ENCODE data around the gene DHX16.
"Not testable (repeated sequence)": the region's sequence is repeated elsewhere in the genome, so short reads cannot be mapped to it uniquely, and the experiment has no call there.

The DHX16 gene

DNA sequence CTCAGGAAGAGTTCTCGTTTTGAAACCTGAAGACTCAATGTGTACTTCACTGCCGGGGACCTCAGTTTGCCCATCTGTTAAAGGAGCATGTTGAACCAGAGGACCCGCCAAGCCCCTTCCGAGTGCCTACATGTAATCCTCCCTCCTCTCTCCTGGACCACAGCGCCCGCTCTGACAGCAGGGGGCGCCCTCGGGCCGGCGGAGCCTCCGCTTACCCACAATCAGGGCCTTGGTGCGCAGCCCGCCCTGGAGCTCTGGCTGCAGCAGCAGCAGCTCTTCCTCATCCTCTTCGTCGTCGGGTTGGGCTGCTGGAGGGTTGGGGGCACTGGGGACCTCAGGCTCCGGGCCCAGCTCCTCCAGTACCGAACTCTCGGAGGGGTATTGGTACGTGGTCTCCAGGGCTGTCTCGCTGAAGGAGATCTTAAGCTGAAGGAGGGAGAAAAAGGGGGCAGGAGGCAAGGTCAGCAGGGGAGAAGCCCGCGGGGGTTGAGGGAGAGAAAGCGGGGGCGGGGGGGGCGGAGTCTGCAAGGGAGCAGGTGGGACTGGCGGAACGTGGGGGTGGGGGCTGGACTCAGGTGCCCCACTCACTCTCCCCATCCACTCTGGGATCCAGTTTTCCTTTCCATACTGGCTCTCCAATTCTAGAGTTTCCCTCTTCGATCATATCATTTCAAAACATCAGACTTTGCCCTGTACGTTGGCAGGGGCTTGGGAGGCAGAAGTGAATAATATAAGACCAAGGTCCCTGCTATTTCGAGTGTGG, 6.3 kb upstream of the DHX16 start:
- DNase-seq (ENCODE audit: low spot score): peak; percentile 75

DNA sequence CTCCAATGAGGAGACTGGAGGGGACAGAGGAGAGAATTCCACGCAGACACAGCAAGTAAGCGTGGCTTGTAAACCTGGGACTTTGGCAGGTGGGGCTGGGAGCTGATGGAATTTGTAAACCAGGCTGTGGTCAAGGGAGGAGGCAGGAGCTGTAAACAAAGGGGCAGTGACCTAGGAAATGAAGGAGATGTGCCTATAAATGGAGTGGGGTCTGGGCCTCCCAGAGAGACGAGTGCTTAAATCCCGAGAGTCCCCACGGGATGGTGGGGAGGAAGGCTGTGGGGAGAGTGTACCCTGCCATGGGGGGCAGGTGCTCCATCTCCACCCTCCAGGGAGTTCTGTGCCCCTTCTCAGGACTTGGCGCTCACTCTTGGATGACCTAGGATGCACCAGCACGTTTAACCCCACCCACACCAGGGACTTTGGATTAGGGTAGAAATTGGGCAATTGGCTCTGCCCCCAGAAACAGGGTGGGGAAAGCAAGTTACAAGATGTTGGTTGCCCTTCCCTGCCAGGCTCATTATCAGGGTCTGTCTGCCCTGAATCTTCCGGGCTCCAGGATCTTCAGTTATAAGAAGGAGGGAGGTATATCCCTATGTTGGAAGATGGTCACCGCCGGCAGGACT, 4.0 kb upstream of the DHX16 start:
- DNase-seq (ENCODE audit: low spot score): no peak

DNA sequence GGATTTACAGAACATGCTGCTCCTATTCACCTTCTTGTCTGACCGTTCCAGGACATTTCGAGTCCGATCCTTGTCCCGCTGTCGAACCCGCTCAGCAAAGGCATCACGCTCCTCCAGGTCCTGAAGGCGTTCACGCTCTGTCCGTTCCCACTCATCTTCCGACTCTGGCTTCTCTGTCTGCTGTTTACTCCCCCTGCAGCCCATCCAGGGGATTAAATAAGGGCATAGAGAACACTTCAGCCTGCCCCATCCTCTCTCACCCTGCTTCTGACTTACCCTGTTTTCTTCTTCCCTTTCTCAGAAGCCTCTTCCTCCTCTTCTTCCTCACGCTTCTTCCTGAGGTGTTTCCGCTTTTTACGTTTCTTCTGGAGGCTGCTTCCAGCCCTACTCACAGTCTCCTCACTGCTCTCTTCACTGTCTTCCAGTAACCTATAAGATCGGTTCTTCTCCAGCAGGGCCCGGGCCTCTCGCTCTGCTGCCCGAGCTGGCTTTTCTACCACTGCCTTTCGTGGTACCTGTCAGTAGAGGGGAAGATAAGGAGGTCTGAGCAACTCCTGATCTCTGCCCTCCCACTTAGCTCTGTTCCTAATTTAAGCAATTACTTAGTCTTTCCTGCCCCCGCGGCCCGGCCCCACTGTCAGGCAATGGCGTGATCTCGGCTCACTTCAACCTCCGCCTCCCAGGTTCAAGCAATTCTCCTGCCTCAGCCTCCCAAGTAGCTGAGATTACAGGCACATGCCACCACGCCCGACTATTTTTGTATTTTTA, 1.9 kb downstream of the DHX16 start:
- no peak for DNase-seq (ENCODE audit: low spot score)

DNA sequence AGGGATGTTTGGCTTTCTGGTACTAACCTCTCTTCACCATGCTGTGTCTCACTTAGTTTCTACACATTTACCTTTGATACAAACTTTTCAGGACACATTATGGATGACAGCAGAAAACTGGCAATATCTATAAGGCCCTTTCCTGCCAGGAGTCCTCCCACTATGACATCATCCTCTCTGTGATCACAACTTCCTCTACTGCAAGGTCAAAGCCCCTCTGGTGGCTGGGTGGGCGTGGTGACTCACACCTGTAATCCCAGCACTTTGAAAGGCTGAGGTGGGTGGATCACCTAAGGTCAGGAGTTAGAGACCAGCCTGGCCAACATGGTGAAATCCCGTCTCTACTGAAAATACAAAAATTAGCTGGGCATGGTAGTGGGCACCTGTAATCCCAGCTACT, 6.5 kb downstream of the DHX16 start:
- not testable (repeated sequence) for DNase-seq (ENCODE audit: low spot score)

DNA sequence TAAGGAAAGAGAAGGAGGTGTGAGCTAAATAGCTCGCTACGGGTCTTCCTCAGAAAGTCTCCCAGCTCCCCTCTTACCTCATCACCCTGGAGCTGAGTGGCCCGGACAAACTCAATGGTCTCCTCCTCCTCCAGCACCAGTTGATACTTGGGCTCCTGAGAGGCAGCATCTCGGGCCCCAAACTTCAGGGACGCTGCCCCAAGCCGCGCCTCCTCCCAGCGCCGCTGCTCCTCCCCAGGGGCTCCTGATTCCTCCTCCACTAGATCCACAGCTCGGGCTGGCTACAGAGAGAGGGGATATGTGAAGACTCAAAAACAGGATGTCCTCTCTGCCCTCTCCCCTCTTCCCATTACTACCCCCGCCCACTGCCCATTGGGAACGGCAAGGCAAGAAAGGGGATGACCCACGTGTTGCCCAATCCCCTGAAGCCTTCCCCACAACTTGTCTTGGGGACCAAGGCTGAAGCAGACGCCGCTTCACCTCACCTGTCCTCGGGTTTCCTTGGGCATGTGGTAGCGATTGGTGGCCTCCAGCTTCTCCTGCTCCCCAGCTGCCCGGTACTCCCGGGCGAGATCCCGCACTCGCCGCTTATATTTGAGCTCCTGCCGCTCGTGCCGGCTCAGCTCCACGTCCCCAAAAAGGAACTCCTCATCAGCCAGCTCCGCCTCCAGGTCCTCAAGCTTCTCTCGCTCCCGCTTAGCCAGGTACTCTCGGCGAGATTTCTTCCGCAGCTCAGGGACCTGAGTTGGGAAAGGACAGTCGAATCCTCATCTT, 7.6 kb downstream of the DHX16 start:
- no peak for DNase-seq (ENCODE audit: low spot score)

DNA sequence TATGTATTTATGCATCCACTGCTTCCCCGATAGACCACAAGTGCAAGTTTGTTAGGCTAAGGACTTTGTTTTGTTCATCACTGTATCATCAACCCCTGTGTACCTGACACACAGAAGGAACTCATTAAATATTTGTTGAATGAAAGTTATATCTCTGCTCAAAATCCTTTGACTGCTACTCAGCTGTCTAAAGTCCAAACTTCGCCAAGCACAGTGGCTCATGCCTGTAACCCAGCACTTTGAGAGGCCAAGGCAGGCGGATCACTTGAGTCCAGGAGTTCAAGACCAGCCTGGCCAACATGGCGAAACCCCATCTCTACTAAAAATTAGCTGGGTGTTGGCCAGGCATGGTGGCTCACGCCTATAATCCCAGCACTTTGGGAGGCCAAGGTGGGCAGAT, 14.9 kb downstream of the DHX16 start:
- not testable (repeated sequence) for DNase-seq (ENCODE audit: low spot score)

DNA sequence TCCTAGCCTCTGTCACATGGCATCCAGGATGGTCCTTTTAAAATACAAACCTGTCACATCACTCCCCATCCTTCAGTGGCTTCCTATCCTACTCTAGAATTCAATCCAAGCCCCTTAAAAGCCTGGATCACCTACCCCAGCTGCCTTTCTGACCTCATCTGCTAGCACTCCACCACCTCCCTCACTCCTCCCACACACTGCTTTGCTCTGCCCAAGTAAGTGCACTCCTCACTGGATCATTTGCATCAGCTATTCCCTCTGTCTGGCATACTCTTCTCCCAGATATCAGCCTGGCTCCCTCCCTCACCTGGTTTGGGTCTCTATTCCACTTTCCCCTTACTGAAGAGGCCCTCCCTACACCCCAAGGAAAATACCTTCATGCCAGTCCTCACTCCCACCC, 15.4 kb downstream of the DHX16 start:
- DNase-seq (ENCODE audit: low spot score): no peak

DNA sequence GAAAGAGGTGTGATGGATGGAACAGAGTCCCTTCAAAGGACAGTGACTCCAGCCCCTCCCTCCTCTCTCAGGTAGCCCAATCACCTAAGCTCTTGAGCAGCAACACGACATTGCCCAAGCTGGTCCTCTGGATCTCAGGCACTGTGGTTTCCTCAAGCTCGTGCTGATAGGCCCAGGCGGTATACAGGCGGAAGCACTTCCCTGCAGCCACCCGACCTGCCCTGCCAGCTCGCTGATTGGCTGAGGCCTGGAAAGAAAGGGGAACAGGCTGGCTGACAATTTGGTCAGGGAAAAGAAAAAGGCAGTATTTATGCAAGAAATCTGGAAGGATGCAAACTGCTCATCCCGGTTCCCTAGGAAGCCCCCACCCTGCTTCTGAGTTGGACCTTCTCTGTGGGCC, 16.3 kb downstream of the DHX16 start:
- no peak for DNase-seq (ENCODE audit: low spot score)

DNA sequence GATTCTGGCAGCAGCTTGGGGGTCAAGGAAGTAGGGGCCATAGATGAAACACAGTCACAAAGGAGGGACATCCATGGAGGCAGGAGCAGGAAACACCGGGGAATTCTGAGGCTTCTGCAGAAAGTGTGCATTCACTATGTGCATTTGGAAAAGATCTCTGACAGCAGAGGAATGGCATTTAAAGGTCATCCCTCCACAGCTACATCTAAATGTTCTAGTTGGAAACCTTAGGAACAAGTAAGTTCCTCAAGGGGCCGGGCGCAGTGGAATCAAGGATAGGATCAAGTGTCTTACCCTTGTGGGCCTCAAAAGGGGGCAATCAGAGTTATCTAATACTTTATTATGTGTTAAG, 17.1 kb downstream of the DHX16 start:
- no peak for DNase-seq (ENCODE audit: low spot score)

DNA sequence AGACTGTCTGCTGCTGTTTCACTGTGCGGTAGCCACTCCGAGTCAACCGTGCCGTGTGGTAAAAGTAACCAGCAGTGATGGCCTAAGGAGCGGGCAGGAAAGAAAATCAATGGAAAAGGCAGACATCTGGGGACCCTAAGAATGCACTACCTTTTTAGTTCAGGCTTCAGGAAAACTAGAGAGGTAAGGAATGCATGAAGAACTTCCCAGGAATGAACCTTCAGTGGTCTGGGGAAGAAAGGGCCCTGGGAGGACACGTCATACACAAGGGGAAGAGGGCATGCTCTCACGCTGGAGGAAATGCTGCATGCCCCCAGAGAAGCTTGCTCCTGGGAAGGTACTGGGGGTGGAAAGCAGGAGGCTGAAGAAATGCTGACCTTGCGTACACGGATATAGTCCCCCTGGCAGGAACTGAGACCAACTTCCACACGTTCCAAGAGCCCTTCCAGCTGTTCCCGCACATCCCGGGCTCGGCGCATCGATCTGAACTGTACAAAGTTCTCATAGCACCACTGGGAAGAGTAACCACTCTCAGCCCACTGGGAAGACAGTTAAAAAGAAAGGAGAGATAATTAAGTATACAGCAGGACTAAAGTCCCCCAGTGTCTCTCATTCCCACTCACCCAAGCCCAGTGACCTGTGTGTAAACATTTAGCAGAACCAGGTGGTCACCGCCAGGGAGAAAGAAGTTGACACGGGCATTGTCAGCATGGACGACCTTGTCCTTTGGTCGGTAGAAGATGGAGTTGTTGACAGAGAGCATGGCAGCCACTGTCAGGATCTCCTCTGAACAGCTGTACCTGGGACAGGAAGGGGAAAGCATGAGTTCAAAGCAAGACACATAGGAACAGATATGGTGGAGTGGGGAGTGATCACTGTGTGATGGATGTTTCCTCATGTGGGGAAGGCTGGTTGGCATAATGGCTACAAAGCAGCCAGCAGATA, 17.7 kb downstream of the DHX16 start:
- no peak for DNase-seq (ENCODE audit: low spot score)

DNA sequence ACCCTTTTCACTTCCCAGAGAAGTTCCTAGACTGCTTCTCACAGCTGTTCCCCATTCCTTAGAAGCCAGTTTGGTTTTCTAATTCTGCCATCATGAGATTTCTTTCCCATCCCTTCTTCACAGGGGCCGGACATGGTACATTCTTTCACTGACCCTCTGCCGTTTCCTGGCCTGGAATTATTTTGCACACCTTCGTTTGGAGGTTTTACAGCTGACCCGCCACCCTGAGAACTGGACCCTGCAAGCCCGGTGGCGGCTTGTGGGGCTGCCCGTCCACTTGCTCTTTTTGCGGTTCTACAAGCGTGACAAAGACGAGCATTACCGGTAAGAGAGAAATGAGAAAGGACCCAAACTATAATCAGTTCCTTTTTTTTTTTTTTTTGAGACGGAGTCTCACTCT, 21.7 kb downstream of the DHX16 start:
- DNase-seq (ENCODE audit: low spot score): no peak

DNA sequence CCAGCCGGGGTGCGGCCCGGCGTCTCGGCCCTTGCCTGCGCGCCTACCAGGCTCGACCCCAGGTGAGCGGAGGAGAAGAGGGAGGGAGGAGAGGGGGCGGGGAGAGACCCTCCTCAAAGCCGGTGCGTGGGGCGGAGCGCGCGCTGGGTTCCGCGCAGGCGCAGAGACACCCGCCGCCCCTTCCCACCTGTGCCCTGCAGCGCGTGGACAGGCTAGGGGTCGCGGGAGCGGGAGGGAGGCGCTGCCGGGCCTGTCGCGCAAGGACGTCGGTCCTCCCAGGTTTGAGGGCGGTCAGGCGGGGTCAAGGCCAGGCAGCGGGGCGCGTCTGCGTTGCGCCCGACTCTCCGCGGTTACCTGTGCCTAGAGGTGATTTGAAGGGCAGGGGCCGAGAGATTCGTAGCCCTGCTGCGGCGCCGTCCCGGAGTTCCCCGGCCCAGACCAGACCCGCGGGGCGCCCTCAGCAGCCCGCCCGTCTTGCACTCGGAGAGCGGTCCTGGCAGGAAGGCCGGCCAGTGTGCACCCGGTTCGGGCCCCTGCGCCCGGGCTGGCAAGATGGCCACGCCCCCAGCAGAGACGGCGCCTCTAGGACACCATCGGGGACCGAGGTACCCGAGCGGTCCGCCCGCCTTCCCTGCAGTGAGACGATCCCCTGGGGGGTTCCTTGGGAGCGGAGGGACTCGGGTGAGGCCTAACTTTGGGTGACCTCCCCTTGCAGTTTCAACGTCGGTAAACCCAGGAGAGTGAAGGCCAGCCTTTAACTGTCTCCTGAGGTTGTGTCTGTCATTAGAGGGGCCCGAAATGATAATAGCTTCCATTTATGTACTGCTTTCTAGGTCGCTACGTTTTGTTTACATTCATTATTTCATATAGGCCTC, 25.3 kb downstream of the DHX16 start:
- DNase-seq (ENCODE audit: low spot score): peak; percentile 24

DNA sequence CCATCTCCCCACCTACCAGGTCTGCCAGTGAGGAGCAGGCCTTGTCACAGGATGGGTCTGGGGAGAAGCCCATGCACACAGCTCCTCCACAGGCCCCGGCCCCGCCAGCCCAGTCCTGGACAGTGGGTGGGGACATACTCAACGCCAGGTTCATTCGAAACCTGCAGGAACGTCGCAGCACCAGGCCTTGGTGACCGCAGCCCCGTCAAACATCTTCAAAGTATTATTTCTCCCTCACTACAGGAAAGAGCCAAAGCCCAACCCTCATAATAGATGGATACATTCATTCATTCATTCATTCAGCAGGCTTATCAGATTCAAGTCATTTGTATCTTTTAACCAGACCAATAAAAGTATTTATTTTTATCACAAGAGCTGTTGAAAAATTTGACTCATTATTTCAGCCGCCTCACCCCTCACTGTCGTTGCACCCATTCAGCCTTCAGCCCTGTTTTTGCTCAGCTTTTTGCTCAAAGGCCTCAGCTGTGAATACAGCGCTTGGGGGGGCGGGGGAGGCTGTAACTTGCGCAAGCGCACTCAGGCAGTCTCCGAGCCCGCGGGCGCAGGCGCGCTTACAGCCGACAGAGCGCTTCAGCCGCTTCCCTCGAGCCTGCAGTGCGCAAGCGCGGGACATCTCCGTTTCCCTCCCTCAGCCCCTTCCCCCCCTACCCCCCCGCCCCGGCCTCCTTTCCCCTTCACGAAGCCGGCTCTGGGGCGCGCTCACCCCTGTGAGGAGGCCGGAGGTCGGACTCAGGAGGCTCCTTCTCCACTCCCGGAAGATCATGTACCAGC, 26.2 kb downstream of the DHX16 start, which contains the start of gene C6orf136:
Gene C6orf136 (plus strand): TSS at position 684 of the 792 bp plus-strand sequence. CDS start 99 bp downstream, at position 783.
- peak; percentile 93 for DNase-seq (ENCODE audit: low spot score)

DNA sequence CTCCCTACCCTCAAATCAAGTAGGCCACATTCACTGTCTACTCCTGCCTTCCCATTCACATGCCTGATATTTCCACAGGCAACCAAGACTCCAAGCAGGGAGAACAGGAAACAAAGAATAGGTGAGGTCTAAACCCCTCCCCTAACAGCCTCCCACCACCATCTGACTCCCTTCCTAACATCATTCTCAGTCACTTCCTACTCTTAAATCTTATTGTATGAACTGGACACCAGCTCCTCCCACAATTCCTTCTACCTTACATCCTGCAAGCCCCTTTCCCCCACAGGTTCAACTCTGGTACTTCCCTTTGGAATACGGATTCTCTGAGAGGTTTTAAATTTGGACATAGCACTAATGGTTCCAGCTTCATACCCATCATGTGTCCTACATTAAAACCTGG, 26.8 kb downstream of the DHX16 start:
- DNase-seq (ENCODE audit: low spot score): no peak

DNA sequence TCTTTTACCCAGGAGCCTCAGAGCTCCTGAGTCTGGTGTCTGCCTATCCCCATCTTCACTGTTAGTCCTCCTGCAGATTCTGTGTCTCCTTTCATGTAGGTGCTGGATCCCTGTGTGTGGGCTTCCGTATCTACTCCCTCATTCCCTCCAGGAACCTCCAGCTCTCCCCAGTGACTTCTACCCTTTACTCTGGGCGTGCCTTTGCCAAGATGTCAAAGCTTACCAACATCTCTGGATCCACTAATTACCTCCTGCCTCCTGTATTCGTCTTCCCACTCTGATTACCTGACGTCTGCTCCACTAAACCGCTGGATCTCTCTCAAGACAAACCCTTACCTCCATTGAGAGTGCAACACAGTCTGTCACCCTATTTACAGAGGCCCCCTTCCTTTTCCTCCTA, 28.0 kb downstream of the DHX16 start:
- DNase-seq (ENCODE audit: low spot score): no peak

DNA sequence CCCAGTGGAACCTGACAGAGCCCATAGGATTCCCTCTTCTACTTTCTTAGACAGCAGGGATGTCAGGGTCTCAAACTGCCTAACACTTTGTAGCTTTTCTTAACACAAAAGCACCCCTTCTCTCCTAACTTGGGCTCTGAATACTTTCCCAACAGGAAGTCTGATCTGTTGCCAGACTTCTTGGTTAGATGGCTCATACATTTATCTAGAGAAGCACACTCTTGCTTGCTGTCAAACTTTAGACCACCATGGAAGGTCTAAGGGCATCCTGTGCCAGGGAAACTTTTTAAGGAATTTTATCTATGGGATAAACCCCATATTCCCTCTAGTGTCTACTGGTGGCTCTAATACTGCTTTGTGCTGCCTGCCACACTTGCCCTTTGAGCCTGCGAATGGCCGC, 29.1 kb downstream of the DHX16 start:
- DNase-seq (ENCODE audit: low spot score): no peak

DNA sequence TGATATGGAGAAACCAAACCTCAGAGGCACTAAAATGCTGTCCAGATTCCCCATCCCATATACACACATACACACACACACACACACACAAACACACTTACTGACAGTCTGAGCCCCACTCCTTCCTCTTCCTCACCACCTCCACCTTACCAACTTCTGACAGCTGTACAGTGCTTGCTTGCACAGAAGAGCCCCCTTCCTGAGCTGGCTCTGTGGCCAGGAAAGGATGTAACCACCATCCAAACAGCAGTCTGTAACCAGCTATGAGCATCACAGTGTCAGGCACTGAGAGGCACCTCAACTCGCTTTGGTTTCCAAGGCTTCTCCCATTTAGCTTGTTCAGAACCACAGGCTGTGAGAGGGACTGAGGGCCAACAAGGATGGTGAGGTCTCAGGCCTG, 31.8 kb downstream of the DHX16 start:
- no peak for DNase-seq (ENCODE audit: low spot score)

DNA sequence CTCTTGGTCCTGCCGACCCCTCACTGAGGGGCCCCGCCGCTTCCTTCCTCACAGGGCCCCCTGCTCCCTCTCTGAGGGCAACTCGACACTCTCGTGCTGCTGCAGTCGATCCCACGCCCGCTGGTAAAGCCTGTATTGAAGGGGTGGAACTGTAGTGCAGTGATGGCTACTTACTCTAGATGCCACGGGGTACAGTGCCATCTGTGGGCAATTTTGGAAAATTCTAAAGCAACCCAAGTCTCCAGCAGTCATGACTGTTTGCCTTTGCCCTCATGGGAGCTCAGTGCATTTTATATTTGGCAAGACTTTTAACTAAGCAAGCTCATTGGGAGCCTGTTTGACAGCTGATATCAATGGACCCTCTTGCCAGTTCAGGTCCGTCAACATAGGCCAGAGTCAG, 32.3 kb downstream of the DHX16 start:
- DNase-seq (ENCODE audit: low spot score): no peak

DNA sequence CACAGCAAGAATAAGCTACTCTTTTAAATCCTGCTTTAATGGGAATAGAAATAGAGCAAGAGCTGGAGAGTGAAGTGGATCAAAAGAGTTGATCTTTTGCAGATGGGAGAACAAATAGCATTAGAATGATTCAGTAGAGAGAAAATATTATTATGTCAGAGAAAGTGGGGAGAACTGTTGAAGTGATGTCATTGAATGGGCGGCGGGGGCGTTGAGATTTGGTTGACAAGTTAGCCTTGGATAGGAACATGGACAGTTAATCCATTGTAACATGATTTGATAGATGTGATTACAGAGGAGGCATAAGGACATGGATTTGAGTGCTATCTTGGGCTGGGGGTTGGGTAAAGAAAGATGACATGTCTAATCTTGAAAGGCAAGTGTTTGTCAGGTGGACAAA, 37.0 kb downstream of the DHX16 start:
- no peak for DNase-seq (ENCODE audit: low spot score)

All from pons (tissue), 1 donor.